Spleen (tissue), 11 donors: ENCODE measurements around the gene VPS35L. TPM values are rescaled to one million over a fixed set of nuclear protein-coding genes. Genes with fewer than 3 reads are reported as not detected.
A peak's percentile ranks its signal among the peaks of the same experiment; 100 is the strongest.
"Not testable (repeated sequence)": the region's sequence is repeated elsewhere in the genome, so short reads cannot be mapped to it uniquely, and the experiment has no call there.

ENCODE experiments used
- DNase-seq: peaks from one replicate; pipeline ENCODE4 v3.0.0-alpha.2; 2020
- H3K27ac ChIP-seq, 8 donors: fragments of 200-600 bp; sonication (generic) in 7 of 8; 1 replicate in 4 of 8; 2 replicates in 4 of 8; pipeline versions ENCODE4 v1.5.0 to v1.8.0; 2016 to 2021; ENCODE audit warnings: inconsistent platforms in 4 of 8, mild to moderate bottlenecking in 4 of 8, moderate library complexity in 1 of 8
- H3K27me3 ChIP-seq, 7 donors: fragments of 200-600 bp; sonication (generic) in 6 of 7; replicated peaks in 1 of 7; 1 replicate in 4 of 7; 2 replicates in 3 of 7; pipeline versions ENCODE4 v1.5.0 to v1.8.0; 2016 to 2021; ENCODE audit warnings: inconsistent platforms in 3 of 7, mild to moderate bottlenecking in 1 of 7
- H3K36me3 ChIP-seq, 6 donors: fragments of 200-600 bp; sonication (generic) in 5 of 6; 1 replicate in 4 of 6; 2 replicates in 2 of 6; pipeline versions ENCODE4 v1.5.0 to v1.8.0; 2016 to 2021; ENCODE audit warnings: inconsistent platforms in 2 of 6
- H3K4me1 ChIP-seq, 6 donors: fragments of 200-600 bp; sonication (generic) in 5 of 6; 1 replicate in 3 of 6; 2 replicates in 3 of 6; pipeline versions ENCODE4 v1.5.0 to v1.8.0; 2016 to 2021; ENCODE audit warnings: inconsistent platforms in 3 of 6
- H3K4me3 ChIP-seq, 8 donors: fragments of 200-600 bp; sonication (generic) in 7 of 8; 1 replicate in 4 of 8; 2 replicates in 4 of 8; pipeline versions ENCODE4 v1.5.0 to v1.8.0; 2016 to 2021; ENCODE audit warnings: inconsistent platforms in 4 of 8, mild to moderate bottlenecking in 4 of 8, moderate library complexity in 2 of 8
- H3K9me3 ChIP-seq, 8 donors: fragments of 200-600 bp; sonication (generic) in 7 of 8; 1 replicate in 4 of 8; 2 replicates in 4 of 8; pipeline versions ENCODE4 v1.5.0 to v1.8.0; 2016 to 2021; ENCODE audit warnings: inconsistent platforms in 4 of 8
- CTCF ChIP-seq, 11 experiments: fragments of 200-600 bp in 7 of 11; fragments of 450-650 bp in 4 of 11; sonication (generic) in 4 of 11; IDR thresholded peaks in 8 of 11; conservative IDR thresholded peaks in 3 of 11; 1 replicate in 7 of 11; 2 replicates in 4 of 11; pipeline versions ENCODE4 v1.4.0 to v1.8.0; 2016 to 2021; ENCODE audit warnings: antibody characterized with exemption in 11 of 11, inconsistent platforms in 4 of 11, mild to moderate bottlenecking in 1 of 11
- POLR2A ChIP-seq, 3 donors: fragments of 450-650 bp; IDR thresholded peaks; one replicate each; pipeline ENCODE4 v1.5.1; 2017; ENCODE audit warnings: antibody characterized with exemption in 3 of 3, mild to moderate bottlenecking in 1 of 3
- POLR2AphosphoS5 ChIP-seq, 3 donors: sonication (generic); formaldehyde crosslinking; IDR thresholded peaks; one replicate each; pipeline ENCODE4 v1.5.1; 2017; ENCODE audit warnings: antibody characterized with exemption in 3 of 3
- WGBS, 5 donors: extraction: QIAGEN DNeasy Blood & Tissue Kit in 3 of 5; methylation state at CpG; one replicate each; pipeline versions ENCODE4 v1.1.5 to v1.1.7; 2013 to 2018; 5-methylcytosine and 5-hydroxymethylcytosine counted together
- intact Hi-C: fragments of 100-400 bp; cut with DNase I; formaldehyde crosslinking; loops from one replicate; pipeline ENCODE4 v1.15.0; 2023; ENCODE audit warnings: low total_unique reads
- polyA plus RNA-seq, 3 donors: library from polyadenylated mRNA; stranded (reverse); fragments of 200-250 nt; gene quantifications; one replicate each; pipeline ENCODE4 v1.2.1, GENCODE V29; 2013
- total RNA-seq, 7 donors: library from RNA; depleted of rRNA in 3 of 7; stranded (reverse); fragments of >200 nt in 3 of 7; fragmentation: NEBNext Ultra II Directional in 4 of 7; extraction: Animal tissue kit (Norgen Biotek cat#: 25700) in 4 of 7; gene quantifications; one replicate each; pipeline versions ENCODE4 v1.1.0 to v1.2.1, GENCODE V29; 2016 to 2021
- donor health status: healthy with polysubstance abuse.
- donor health status: DM: no; HTN: no; CAD: no; lungs with moderate emphysema.
- donor health status: DM: no; HTN: no; CAD: no.
- donor health status: Bipolar disorder and iron deficiency.
- donor health status: healthy.
- donor health status: DM: no; HTN: no; CAD: no.
- donor health status: DM: yes; HTN: yes; CAD: no.

The VPS35L gene
- total and polyA plus RNA-seq, 10 donors, result 22.9 to 76.1 (median 58.0) TPM

GRCh38 chr16:19716183-19716582 lies 160.7 kb downstream of the VPS35L start:
- 86 to 100% (median 91%) methylated on average over 1 of the region's 1 CpG for WGBS, 5 donors
- DNase-seq, result no peak
- TF ChIP-seq CTCF (IDR thresholded peaks at IDR 0.05 in 8 of 11, conservative IDR thresholded peaks at IDR 0.05 in 3 of 11), result no peak
- TF ChIP-seq POLR2AphosphoS5 (IDR thresholded peaks at IDR 0.05), result no peak
- TF ChIP-seq POLR2A (IDR thresholded peaks at IDR 0.05), result no peak
- Histone ChIP-seq H3K9me3 (no peaks in the 10 kb centered on the region), H3K4me1 (peaks cover 10 to 32% (median 28%) of the 10 kb centered on the region in 6 donors), H3K27me3 (no peaks in the 10 kb centered on the region), H3K4me3 (peak overlapping the region in 1 of 8 donors; percentile 99), H3K36me3 (peaks cover 0 to 38% (median 19%) of the 10 kb centered on the region in 6 donors), H3K27ac (no peak overlapping the region)
- intact Hi-C loops, result no loop called here

- H3K9me3 ChIP-seq, DNase-seq, H3K27ac ChIP-seq, intact Hi-C loops, H3K27me3 ChIP-seq: not testable (repeated sequence)
- peak overlapping the region in 6 of 8 donors; percentile 96 to 100 (median 100) for H3K4me3 ChIP-seq
- H3K36me3 ChIP-seq, result peaks cover 0 to 33% (median 19%) of the 10 kb centered on the region in 6 donors
- WGBS, 5 donors, result 64 to 87% (median 70%) methylated on average over 11 of the region's 11 CpGs
- peaks cover 10 to 32% (median 28%) of the 10 kb centered on the region in 6 donors for H3K4me1 ChIP-seq
Observed at GRCh38 chr16:19716728-19717127, 161.2 kb downstream of the VPS35L start.

- intact Hi-C loops, result no loop called here
- WGBS, 5 donors, result 0 to 2% (median 1%) methylated on average over 10 of the region's 10 CpGs
- peaks cover 0 to 27% (median 19%) of the 10 kb centered on the region in 6 donors for H3K36me3 ChIP-seq
- peak overlapping the region in 5 of 8 donors; percentile 63 to 82 (median 76) for H3K27ac ChIP-seq
- no peaks in the 10 kb centered on the region for H3K27me3 ChIP-seq
- H3K4me1 ChIP-seq, result peaks cover 10 to 32% (median 28%) of the 10 kb centered on the region in 6 donors
- TF ChIP-seq POLR2AphosphoS5 (IDR thresholded peaks at IDR 0.05), result no peak
- no peak for TF ChIP-seq CTCF (IDR thresholded peaks at IDR 0.05 in 8 of 11, conservative IDR thresholded peaks at IDR 0.05 in 3 of 11)
- TF ChIP-seq POLR2A (IDR thresholded peaks at IDR 0.05), result no peak
- no peaks in the 10 kb centered on the region for H3K9me3 ChIP-seq
- no peak for DNase-seq
- H3K4me3 ChIP-seq, result peak overlapping the region; percentile 95 to 100 (median 98)
Observed at GRCh38 chr16:19717314-19717713, 161.8 kb downstream of the VPS35L start.

- 0 to 1% (median 1%) methylated on average over 73 to 88 of the region's 88 CpGs for WGBS, 5 donors
- TF ChIP-seq CTCF (IDR thresholded peaks at IDR 0.05 in 8 of 11, conservative IDR thresholded peaks at IDR 0.05 in 3 of 11), result peak in 1 of 11 experiments; percentile 6
- TF ChIP-seq POLR2AphosphoS5 (IDR thresholded peaks at IDR 0.05), result peak; percentile 81 to 91 (median 88)
- TF ChIP-seq POLR2A (IDR thresholded peaks at IDR 0.05), result no peak
- no peaks in the 10 kb centered on the region for H3K27me3 ChIP-seq
- H3K27ac ChIP-seq, result peak within 1 kb of the TSS in 7 of 8 donors; percentile 63 to 82 (median 72)
- intact Hi-C loops, result no loop called here
- peak; percentile 96 for DNase-seq
- peaks cover 10 to 32% (median 28%) of the 10 kb centered on the region in 6 donors for H3K4me1 ChIP-seq
- H3K36me3 ChIP-seq, result peaks cover 0 to 20% (median 16%) of the 10 kb centered on the region in 6 donors
- peak within 1 kb of the TSS; percentile 95 to 100 (median 98) for H3K4me3 ChIP-seq
- no peaks in the 10 kb centered on the region for H3K9me3 ChIP-seq
Observed at GRCh38 chr16:19717741-19718623, 162.5 kb downstream of the VPS35L start, which contains the start of the genes IQCK and KNOP1. TSS of gene IQCK (plus strand) at chr16:19718271. CDS start at chr16:19718307, 36 bp downstream. TSS of gene KNOP1 (minus strand) at chr16:19718227. CDS start at chr16:19715035, 3,192 bp downstream.
